Measurements from ENCODE around the gene PML.

GRCh38 chr15:73983211-73983727 is 11.2 kb upstream of the PML start:
- TF ChIP-seq EP300 (IDR thresholded peaks at IDR 0.05) (no peak), CTCF (IDR thresholded peaks at IDR 0.05) (no peak), POLR2A (IDR thresholded peaks at IDR 0.05) (no peak)
